Fibroblast of skin of scalp (primary cell): ENCODE data around the gene UTP14C. TPM values are rescaled to one million over a fixed set of nuclear protein-coding genes. Genes with fewer than 3 reads are reported as not detected.
"Not testable (repeated sequence)": the region's sequence is repeated elsewhere in the genome, so short reads cannot be mapped to it uniquely, and the experiment has no call there.

Source experiments
- DNase-seq: peaks from one replicate; pipeline ENCODE4 v3.0.0-alpha.2; 2013
- polyA plus RNA-seq, 2 experiments: library from polyadenylated mRNA; unstranded; fragments of 120-200 nt; gene quantifications; one replicate each; pipeline ENCODE4 v1.2.1, GENCODE V29; 2013; ENCODE audit not compliant: insufficient read length in 2 of 2

The UTP14C gene, protein sequence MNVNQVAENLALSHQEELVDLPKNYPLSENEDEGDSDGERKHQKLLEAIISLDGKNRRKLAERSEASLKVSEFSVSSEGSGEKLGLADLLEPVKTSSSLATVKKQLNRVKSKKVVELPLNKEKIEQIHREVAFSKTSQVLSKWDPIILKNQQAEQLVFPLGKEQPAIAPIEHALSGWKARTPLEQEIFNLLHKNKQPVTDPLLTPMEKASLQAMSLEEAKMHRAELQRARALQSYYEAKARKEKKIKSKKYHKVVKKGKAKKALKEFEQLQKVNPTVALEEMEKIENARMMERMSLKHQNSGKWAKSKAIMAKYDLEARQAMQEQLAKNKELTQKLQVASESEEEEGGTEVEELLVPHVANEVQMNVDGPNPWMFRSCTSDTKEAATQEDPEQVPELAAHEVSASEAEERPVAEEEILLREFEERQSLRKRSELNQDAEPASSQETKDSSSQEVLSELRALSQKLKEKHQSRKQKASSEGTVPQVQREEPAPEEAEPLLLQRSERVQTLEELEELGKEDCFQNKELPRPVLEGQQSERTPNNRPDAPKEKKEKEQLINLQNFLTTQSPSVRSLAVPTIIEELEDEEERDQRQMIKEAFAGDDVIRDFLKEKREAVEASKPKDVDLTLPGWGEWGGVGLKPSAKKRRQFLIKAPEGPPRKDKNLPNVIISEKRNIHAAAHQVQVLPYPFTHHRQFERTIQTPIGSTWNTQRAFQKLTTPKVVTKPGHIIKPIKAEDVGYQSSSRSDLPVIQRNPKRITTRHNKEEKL
- polyA plus RNA-seq (2013, experiment 1 of 2; ENCODE audit: insufficient read length) = 17.1 TPM
- 19.4 TPM for polyA plus RNA-seq (2013, experiment 2 of 2; ENCODE audit: insufficient read length)

DNA sequence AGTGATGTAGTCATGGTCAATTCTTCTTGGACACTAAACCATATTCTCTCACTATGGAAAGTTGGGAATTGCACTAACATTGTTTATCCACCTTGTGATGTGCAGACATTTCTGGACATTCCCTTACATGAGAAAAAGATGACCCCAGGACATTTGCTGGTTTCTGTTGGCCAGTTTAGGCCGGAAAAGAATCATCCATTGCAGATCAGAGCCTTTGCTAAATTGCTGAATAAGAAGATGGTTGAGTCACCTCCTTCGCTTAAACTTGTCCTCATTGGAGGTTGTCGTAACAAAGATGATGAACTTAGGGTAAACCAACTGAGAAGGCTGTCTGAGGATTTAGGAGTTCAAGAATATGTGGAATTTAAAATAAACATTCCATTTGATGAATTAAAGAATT lies at the start of gene UTP14C:
Gene UTP14C (plus strand): TSS at position 211 of the 400 bp plus-strand sequence. CDS start 4,114 bp downstream, outside the sequence.
- no peak for DNase-seq

DNA sequence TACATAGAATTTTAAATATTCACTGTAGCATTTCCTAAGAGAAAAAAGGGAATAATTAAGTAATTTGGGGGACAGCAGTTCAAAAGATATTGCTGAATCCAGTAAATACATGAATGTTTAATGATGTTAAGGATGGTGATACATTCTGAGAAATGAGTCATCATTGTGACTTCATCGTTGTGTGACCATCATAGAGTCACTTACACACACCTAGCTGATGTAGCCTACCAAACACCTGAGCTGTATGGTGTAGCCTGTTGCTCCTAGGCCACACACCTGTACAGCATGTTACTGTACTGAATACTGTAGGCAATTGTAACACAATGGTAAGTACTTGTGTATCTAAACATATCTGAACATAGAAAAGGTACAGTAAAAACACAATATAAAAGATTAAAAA lies 48.1 kb upstream of the UTP14C start:
- DNase-seq = no peak

DNA sequence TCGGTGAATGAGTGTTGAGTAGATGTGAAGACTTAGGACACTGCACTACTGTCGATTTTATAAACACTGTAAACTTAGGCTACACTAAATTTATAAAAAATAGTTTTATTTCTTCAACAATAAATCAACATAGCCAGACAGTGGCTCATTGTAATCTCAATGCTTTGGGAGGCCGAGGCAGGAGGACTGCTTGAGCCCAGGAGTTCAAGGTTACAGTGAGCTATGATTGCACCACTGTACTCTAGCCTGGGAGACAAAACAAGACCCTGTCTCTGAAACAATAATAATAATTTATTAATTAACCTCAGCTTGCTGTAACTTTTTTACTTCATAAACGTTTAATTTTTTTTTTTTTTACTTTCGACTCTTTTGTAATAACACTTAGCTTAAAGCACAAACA lies 47.6 kb upstream of the UTP14C start:
- no peak for DNase-seq

DNA sequence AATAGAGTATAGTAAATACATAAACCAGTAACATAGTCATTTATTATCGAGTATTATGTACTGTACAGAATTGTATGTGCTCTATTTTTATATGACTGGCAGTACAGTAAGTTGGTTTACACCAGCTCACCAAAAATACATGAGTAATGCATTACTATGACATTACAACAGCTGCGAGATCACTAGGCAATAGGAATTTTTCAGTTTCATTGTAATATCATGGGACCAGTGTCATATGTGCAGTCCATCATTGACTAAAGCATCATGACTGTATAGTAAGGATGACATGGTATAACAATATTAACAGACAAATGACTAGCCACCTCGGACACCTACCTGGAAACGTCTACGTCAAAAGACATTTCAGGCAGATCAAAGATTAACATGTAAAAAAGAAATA lies 46.9 kb upstream of the UTP14C start:
- no peak for DNase-seq

DNA sequence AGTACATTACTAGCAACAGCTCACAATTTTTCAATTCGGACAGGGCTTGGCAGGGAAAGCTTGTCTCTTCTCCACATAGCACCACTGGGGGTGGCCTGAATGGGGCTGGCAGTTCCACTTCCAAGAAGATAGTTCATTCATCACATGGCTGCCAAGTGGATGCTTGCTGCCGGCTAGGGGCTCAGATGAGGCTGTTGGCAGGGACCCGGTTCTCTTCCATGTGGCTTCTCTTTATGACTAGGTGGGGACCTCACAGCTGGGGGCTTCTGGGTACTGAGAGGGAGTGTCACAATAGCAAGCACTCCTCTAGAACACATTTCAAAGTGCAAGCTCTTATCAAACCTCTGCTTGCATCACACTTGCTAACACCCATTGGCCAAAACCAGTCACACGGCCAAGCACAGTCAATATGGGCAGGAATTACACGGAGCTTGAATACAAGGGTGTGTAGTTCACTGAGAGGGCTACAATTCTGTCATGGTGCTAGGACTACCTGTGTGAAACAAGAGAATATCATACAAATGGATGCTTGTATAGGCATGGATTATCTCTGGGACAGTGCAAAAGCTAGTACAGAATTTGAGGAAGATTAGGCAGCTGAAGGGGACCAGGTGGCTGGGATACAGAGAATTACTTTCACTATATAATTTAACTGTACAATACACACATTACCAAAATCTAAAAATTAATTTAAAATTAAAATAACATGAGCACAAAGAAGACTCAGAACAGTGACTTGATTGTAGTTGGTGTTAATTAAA lies 45.5 kb upstream of the UTP14C start:
- no peak for DNase-seq

DNA sequence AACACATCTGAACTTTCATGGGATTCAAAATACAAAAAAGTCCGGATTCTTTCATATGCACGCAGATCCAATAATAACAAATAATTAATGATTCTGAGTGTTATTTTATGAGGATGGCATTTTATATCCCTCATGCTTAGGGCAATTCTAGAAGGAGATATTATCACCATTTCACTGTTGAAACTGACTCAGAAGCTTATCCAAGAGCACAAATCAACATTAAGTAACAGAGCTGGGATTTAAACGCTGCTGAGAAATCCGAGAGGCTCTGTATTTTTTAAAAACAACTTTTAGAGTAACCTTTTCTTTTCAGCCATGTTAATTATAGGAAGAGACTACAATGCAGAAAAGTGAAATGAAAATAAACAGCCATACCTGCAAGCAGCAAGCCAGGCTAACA lies 43.6 kb upstream of the UTP14C start:
- DNase-seq = no peak

DNA sequence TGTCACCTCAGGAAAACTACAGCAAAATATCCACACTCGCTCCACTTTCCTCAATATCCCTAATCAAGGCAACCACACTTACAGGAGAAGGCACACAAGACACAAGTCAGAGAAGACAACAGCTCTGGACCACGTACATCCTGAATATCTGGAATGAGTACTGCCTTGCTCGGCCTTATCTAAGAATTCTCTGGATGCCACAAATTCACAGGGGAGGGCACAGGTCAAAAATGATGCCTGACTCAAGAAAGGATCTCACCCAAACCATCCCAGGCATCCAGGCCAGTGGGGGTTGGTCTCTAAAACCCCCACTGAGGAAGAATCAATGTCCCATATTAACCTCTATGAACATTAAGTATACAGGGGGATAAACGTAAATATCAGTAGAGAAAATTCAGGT lies 43.1 kb upstream of the UTP14C start:
- DNase-seq = peak; percentile 42

DNA sequence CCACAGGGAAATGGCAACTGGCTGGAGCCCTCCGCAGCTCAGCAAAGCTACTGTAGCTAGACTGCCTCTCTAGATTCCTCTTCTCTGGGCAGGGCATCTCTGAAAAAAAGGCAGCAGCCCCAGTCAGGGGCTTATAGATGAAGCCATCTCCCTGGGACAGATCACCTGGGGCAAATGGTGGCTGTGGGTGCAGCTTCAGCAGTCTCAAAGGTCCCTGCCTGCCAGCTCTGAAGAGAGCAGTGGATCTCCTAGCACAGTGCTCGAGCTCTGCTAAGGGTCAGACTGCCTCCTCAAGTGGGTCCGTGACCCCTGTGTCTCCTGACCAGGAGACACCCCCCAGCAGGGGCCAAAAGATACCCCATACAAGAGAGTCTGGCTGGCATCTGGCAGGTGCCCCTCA lies 41.2 kb upstream of the UTP14C start:
- not testable (repeated sequence) for DNase-seq

DNA sequence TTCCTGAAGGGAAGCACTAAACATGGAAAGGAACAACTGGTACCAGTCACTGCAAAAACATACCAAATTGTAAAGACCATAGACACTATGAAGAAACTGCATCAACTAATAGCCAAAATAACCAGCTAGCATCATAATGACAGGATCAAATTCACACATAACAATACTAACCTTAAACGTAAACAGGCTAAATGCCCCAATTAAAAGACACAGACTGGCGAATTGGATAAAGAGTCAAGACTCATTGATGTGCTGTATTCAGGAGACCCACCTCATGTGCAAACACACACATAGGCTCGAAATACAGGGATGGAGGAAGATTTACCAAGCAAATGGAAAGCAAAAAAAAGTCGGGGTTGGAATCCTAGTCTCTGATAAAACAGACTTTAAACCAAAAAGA lies 39.6 kb upstream of the UTP14C start:
- not testable (repeated sequence) for DNase-seq

DNA sequence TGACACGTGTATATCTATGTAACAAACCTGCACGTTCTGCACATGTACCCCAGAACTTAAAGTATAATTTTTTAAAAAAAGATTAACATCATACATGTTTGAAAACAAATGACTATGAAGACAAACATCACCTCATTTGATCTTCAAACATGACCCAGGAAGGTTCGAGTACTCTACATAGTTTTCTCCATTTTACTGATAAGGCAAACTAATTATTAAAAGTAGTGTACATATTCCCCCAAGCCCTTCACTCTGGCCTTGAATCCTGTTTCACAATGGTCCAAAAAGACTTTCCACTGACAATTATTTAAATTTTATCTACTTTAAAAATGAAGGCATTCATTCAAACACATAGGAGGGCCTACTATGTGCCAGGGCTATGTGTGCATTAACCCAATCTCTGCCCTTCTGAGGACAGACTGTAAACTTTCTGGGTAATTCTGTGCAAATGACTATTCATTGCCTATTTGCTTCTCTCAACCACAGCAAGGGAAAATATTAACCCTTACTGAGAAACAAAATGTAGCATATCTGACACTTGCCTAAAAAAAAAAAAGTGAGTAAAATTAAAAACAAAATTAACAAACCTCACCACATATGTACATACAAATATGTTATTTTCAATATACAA lies 35.4 kb upstream of the UTP14C start:
- no peak for DNase-seq

DNA sequence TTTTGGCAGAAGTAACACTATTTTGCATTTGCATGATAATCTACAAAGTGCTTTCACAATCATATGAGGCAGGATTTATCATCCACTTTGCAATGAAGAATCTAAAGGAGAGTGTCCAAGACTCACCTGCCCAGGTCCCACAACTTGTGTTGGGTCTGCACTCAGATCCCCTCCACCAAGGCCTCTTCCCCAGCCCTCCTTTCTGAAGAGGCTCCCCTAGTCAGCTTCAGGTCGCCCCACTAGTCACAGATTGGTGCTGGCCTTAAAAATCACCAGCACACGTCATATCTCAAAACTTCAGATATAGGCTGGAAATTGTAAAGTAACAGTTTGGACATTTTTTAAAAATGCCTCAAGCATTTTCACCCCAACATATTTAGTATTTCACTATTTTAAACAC lies 30.8 kb upstream of the UTP14C start:
- DNase-seq = no peak

DNA sequence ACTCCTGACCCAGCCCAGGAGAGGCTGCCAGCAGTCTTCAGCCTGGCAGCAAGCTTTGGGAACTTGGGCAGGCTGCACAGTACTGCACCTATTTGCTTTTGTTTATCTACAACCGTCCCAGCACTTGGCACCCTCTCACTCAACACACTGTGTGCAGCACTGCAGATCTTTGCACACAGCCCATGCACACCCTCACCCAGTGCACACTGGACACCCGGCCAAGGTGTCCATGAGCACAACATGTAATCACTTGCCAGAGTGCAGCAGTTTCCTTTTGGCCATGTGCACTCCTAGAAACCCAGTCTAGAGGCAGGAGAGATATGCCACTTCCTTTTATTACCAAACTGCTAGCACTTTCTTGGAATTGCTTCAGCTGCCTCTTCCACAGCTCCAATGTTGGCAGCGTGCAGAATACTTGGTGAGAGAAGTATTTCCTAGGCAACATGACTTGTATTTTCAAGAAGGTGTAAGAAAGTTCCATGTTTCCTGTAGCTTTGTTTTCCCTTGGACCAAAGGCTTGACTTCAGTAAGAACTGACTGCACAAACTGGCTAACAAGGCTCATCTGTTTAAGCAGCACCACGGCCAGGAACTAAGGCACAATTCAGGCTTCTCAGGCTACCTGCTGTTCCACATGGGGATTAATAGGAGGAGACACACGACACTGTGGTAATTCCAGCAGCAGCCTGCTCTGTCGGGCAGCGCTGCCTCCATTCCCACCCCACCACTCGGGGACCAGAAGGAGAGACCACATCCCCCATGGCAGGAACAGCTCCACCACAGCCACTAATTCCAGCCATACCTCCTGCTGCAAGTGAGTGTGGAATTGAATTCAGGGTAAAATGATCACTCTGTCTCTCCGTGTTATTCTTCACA lies 28.6 kb upstream of the UTP14C start:
- no peak for DNase-seq

DNA sequence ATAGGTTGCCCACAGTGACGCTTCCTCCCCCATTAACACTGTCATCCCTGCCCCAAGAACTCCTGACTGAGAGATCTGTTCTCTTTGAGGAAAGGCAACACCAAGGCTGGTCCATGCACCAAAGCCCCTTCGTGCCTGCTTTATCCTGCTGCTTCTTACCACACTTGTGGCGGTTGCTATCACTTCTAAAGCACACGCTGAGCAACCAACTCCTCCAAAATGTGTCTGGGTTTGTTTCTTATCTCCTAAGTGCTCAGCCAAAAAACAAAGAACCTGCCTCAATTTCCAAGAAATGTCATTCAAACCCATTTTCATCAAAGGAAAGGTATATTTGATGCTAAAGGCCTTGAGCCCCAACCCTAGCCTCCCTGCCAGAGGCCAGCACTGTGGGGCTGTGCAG lies 27.9 kb upstream of the UTP14C start:
- DNase-seq = no peak

DNA sequence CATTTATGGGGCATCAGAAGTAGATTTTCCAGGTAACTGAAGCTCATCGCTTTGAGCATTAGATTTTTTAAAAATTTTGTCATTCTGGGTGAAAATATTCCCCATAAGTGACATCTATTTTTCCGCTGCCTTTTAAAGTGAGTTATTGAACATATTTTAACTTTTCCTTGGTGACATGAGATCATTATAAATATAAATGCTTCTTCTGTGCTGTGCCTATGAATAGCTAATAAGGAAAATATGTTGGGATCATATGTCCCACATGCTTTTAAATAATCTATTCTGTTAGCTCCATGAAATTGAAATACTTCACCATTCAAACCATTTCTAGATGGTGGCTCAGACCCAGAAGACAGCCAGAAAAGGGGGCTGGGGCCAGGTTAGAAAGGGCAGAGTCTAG lies 27.3 kb upstream of the UTP14C start:
- no peak for DNase-seq

DNA sequence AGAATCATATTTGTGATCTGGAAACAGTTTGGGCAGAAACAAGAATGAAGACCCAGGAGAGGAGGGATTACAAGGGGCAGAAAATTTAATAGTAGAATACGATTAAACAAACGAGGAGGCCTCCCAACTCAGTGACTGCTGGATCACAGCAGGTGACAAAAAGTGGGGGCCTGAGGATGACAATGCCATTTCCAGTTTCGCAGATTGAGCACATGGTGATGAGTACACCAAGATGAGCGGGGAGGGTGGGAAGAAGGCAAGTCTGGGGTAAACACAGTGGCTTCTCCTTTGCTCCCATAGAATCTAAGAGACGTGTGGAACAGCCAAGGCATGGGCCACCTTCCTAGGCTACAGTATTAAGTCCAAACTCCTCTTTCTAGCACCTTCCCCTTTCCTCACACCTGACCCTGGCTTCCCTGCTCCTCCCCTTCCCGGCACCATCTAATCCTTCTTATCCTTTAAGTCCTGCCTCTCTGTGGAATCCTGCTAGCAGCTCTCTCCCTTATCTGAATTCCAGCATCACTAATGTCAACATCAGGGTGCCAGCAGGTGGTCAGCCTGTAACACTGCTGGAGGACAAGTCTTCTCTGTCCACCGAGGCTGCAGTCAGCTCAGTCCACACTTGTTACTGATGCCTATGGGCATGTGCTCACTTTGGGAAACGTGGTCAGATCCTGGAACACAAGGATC lies 26.7 kb upstream of the UTP14C start:
- DNase-seq = no peak

DNA sequence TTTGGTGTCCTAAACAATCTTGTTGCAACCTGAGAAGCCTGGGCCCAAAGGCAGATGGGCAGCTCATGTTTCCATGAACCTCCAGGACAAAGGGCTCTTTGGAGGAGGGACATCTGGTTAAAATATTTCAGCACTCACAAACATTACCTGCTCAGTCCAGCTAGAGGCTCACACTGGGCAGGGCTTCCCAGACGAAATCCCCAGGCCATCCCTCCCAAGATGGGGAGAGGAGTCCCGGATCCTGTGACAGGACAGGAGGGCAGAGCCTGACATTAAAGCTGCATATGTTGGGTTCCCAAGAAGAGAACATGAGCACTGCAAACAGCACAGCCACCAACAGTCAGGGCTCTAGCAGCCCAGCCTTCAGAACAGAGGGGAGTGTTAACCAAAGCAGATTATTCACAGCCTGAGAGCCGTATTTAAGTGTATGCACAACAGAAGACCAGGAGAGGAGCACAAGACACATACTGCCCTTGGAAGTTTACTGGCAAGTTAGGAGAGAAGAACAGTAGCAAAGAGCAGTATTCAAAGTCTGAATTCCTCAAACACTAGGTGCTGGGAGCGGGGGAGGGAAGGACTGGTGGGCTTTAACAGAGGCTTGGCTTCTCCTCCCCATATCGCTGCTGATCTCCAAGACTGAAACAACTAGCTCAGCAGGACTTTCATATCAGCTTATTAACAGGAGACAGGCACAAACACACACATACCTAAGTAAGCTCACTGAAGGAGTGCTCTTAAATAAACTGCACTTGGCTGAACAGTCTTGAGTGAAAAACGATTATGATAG lies 25.6 kb upstream of the UTP14C start:
- DNase-seq = no peak

DNA sequence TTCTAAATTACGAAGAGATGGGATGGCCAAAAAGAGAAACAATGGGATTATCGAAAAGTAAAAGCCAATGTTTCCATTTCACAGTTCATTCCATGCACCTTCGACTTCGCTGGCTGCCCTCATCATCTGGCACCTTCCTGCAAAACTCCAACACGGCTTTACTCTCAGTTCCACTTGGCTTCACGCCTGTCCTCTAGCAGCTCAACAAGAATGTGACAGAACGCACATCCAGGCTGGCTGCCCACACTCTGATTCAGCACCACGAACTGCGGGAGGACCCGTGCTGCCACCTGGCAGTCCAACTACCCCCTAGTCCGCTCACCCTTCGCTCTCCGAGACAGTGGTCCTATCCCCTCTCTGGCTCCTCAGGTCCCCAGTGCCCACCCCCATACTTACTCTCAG lies 25.0 kb upstream of the UTP14C start:
- no peak for DNase-seq

DNA sequence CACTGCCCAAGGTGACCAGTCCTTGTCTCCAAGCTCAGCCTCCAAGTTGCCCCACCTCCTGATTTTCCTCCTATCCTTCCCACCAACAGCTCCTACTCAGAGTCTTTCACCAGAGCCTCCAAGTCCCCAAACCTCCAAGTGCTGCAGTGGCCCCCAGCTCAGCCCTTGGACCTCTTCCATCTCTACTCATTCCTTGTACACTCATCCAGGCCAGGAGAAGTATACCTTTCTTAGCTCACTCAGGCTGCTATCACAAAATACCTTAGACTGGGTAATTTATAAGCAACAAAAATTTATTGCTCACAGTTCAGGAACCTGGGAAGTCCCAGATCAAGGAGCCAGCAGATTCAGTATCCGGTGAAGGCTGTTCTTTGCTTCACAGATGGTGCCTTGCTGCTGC lies 24.6 kb upstream of the UTP14C start:
- DNase-seq = no peak

DNA sequence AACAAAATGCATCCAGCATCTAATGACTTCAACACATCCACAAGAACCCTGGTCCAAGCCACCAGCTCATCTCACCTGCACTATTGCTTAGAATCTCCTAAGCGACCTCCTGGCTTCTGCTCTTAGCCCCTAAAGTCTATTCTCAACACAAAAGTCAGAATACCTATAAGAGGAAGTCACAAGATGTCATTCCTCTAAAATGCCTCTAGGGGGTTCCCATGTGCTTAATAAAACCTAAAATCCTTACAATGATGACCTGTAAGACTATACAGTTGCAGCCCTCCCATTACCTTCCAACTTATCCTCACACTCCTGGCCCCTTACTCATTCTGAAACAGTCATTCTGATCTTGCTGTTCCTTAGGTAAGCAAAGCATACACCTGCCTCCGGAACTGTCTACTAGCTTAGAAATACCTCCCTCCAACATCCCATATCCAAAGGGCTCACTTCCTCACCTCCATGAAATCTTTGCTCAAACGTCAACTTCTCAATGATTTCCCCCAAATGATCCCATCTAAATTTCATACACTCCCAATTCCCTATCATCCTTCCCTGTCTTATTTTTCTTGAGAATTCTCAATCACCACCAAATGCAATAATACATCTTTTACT lies 23.3 kb upstream of the UTP14C start:
- peak; percentile 34 for DNase-seq

DNA sequence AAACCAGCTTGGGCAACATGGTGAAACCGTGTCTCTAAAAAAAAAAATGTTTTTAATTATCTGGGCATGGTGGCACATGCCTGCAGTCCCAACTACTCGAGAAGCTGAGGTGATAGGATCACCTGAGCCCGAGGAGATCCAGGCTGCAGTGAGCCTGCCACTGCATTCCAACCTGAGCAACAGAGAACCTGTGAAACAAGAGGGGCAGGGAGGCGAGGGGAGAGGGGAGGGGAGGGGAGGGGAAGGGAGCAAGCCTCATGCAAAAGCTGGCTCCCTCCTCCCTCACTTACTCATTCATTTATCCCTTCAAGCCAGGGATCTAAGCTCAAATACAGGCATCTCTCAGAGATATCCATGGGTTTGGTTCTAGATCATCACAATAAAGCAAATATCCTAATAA lies 22.1 kb upstream of the UTP14C start:
- no peak for DNase-seq
